ENCODE measurements around the gene RTL1.
A peak's percentile ranks its signal among the peaks of the same experiment; 100 is the strongest.

Gene RTL1

GRCh38 chr14:100864960-100865681 lies 38.4 kb downstream of the RTL1 start:
- no peak for DNase-seq

- DNase-seq = no peak
Observed at GRCh38 chr14:100864206-100864605, 39.3 kb downstream of the RTL1 start.

- DNase-seq = no peak
Observed at GRCh38 chr14:100862793-100863192, 40.7 kb downstream of the RTL1 start.

- no peak for DNase-seq
Observed at GRCh38 chr14:100862277-100862676, 41.2 kb downstream of the RTL1 start.

- DNase-seq = no peak
Observed at GRCh38 chr14:100861937-100862247, 41.6 kb downstream of the RTL1 start.

GRCh38 chr14:100861188-100861936 lies 42.2 kb downstream of the RTL1 start:
- no peak for DNase-seq

DNA sequence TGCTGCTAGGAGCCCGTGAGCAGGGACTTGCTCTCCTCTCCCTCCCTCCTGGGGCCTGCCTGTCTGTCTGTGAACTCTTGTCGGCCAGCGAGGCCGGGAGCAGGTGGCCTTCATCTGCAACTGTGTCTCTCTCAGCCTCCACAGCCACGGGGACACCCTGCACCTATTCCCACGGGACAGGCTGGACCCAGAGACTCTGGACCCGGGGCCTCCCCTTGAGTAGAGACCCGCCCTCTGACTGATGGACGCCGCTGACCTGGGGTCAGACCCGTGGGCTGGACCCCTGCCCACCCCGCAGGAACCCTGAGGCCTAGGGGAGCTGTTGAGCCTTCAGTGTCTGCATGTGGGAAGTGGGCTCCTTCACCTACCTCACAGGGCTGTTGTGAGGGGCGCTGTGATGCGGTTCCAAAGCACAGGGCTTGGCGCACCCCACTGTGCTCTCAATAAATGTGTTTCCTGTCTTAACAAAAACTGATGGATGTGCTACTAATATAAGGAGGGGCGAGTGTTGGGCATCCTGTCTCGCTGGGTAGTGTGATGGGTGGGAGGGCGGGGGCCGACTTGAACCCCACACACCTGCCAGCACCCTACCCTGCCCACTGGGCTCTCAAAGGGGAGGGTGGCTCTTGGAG lies 42.9 kb downstream of the RTL1 start:
- DNase-seq = no peak

- no peak for DNase-seq
Observed at GRCh38 chr14:100859781-100860180, 43.7 kb downstream of the RTL1 start.

DNA sequence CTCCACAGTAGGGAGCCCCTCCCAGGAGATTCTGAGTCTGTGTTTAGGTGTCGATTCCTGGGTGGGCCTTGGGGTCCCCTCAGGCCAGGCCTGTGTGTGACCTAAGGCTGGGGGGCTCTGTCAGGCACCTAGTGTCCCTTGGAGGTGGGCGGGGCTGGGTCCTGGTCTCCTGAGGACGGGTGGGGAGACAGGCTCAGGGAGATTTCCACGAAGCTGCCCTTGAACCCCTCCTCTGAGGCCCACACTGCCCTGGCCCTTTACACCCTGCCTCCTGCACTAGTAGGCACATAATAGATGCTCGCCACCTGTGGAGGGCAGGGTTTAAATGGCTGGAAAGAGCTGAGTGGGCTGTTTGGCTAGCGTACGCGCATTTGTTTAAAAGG lies 44.7 kb downstream of the RTL1 start:
- no peak for DNase-seq

DNA sequence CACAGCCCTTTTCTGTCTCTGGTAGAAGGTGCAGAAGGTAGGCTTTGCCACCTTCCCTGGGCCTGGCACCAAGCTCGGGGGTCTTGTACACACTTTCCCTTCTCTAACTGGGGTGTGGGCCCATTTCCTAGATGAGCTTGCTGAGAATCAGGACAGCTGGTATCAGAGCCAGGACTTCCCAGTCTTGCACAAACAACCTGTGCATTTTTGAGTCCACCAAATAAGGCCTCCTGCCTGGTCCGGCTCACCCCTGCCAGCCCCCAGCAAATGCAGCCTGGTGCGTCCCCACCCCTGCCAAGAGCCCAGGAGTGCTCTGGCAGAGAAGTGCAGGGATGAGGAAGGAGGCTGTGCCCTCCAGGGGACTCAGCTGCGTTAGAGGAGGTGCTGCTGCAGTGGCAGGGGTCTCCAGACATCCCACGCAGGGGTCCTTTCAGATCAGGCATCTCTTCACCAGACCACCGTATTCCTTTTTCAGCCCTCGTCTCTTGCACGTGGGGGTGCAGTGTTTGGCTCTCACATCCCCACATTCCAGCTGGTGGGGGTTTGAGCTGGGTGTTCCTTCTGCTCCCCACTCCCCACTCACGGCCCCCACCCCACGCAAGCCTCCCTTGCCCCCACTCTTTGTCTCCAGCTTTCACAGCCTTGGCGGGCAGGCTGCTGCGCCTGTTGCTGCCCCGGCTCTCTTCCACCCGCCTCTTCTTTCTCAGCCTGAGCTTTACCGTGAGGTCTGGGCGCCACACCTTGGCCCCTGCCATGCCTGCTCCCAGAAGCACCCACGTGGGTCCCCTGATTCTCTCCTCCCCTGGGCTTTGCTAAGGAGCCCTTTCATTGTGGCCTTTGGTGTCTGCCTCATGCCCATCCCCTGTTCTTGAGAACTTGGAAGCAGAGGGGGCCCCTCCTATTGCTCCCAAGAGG lies 45.3 kb downstream of the RTL1 start:
- no peak for DNase-seq

DNA sequence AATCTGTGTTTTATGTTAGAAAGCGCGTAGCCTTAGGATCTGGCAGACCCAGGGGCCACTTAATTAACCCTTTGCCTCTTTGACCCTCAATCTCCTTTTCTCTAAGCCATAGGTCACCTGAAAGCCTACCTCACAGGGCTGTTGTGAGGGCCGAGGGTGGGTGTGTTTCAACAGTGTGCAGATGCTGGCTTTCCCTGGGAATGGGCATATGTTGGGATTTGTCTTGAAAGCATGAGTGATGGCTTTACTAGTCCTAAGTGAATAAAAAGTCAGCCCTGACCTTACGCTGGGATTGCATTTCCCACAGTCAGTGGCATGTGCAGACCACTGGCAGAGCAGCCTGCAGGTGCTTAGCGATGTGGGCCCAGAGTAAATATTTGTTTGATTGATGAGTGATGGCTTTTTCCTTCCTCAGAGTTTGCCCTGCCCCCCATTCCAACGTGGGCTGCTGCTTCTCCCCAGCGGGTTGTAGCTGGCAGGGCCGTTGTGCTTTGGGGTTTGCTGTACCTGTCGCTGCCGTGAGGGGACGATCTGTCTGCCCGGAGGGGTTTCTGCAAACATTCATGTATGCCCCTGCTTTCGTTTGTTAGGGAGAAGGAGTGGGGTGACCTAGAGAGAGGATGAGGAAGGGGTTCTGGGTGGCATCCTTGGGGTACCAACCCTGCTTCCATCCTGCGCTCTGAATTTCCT lies 46.1 kb downstream of the RTL1 start:
- DNase-seq = no peak

DNA sequence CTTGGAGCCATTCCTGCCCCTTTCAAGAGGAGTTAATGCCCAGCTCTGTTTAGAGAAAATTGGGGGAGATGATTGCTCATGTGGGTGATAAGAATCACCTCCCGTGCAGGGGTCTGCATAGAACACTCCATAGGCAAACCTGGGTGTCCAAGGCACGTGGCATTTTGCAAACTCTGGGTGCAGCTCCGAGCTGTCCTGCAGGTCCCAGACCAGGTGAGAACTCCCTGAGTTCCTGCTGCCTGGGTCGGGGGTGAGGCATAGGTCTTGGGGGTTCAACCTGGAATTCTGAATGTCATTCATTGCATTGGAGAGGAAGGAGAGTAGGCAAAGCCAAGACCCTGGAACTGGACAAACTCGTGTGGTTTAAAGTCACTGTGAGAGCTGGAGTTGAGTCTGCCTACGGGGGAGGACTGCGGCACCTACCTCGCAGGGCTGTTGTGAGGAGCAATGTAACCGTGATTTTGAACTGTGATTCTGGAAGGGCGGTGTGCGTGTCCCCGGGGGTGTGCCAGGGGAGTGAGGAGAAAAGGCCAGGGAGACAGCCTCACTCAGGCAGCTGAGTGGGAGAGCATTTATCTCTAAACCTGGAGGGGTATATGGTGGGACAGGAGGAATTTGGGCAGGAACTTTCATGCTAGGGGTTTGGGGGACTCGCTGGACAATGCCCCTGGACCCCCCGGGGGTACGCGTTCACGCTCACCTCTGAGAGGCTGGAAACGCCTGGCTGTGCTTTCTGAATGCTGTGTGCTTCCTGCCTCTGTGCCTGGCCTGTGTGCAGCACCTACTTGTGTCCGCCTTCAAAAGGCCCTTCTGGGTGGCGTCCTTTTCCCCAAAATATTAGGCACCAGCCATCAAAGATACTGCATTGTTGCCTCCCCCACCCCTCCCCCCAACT lies 47.2 kb downstream of the RTL1 start:
- no peak for DNase-seq

DNA sequence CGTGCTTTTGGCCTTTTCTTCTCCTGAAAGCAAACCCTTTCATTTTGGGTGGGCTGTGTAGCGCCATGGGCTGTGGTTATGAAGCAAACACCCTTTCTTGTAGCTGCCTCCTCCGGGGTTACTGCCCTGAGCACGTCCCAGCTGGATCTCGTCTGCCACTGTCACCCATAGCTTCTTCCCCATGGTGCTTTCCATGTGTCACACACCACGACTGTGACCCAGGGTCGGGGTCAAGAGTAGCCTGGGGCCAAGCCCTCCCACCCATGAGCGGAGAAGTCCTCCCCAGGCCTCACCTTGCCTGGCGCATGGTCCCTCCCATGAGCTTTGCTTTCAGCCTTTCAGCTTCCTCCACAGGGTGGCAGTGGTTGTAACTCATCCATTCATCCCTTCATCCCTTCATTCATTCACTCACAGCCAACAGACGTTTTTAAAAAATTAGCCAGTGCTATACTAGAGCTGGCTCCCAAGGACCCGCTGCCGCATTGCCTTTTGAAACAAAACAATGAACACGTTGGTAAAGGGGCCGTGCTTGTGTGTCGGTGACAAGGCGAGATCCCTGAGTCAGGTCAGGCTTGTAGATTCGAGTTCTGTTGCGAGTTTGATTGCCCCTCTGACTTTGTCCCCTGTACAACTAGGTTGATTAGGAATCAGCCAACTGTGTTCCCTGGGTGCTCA lies 48.1 kb downstream of the RTL1 start:
- DNase-seq = no peak

DNA sequence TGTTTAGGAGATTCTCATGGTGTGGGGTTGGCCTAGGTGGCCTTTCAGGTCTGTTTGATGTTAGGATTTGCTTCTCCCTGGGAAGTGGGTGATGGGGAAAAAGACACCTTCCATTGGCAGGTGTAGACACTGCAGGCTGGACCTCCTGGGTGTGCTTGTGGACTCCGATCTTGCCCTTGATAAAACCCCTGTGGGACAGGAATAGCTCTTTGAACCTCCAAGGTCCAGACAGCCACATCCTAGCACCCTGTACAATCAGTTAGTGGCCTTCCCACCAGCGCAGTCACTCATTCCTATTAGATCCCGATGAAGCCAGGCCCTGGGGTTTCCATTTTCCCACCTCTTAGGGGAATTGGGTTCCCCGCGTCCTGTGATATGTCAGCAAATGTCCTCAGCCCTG lies 49.1 kb downstream of the RTL1 start:
- no peak for DNase-seq

GRCh38 chr14:100851946-100852620 lies 51.4 kb downstream of the RTL1 start:
- no peak for DNase-seq

DNA sequence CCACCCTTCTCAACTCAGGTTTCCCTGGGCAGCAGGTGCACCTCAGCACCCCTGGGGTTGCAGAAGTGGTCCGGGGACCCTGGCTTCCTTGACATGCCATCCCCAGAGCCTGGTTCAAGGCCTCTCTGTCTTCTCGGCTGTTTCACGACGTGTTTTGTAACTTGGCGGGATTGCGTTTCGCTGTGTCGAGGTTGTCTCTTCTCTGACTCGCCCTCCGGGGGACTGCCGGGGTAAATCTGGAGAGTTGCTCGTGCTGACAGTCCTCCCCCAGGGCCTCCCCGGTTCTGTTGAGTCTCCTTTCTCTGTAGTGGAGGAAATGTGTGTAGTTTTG lies 52.0 kb downstream of the RTL1 start:
- no peak for DNase-seq

DNA sequence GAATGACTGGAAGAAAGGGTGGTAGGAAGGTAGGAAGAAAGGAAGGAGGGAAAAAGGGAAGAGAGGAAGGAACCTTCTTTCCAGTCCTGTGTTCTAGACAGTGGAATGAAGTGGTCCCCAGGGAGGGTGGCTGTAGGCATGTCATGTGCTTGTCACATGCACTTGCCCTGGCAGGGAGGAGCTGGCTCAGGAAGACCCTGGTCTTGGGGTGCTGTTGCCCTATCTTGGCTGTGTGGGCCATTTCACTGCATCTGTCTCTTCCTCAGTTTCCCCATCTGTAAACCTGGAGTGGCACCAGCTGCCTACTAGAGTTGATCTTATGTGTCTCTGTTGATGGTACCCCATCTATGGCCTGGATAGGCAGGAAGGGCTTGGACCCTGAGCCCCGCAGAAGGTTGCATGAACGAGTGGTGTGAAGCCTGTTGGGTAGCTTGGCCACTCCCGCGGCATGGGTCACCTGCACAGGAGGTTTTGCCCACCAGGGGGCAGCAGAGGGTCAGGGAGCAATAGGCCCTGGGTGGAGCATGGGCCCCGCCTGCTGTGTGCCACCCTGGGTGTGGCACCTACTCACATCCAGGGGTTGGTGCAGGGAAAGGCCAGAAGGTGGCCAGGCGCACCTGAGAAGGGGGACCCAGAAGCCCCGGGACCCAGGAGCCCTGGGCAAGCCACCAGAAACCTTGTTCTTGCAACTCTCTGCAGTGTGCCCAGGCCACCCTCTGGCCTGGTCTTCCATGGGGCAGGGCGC lies 52.5 kb downstream of the RTL1 start:
- DNase-seq = peak; percentile 52

- DNase-seq = no peak
Observed at GRCh38 chr14:100849115-100849781, 54.3 kb downstream of the RTL1 start.

GRCh38 chr14:100846309-100846859 lies 57.1 kb downstream of the RTL1 start:
- no peak for DNase-seq
